ENCODE results near the gene MBTPS1. TPM values are rescaled to one million over a fixed set of nuclear protein-coding genes. Genes with fewer than 3 reads are reported as not detected.

MBTPS1 gene
- total RNA-seq, 2 experiments from 2014 or later, result 37.5 to 37.6 TPM

- no peaks in the 10 kb centered on the region for H3K27me3 Mint-ChIP-seq
- intact Hi-C loops (cut with micrococcal nuclease), result loop anchor here (1.0 to 2.0 kb wide), 3 partner anchors 56 to 103 kb away; partner anchors contain the start of gene TAF1C
- peaks cover 39% of the 10 kb centered on the region for H3K4me1 Mint-ChIP-seq (ENCODE audit: low read depth)
- H3K27ac Mint-ChIP-seq, result no peak overlapping the region
- H3K9me3 Mint-ChIP-seq, result no peaks in the 10 kb centered on the region
- peak; percentile 79 for DNase-seq
- CTCF ChIA-PET, result interaction anchor here (0.6 to 8.6 kb wide), 22 partner anchors 8 to 103 kb away, joined by 3 to 124 read pairs (median 6); partner anchors contain the start of genes MBTPS1, SLC38A8 and TAF1C
- no peak overlapping the region for H3K4me3 Mint-ChIP-seq
- H3K36me3 Mint-ChIP-seq, result peaks cover 49% of the 10 kb centered on the region
- POLR2A ChIA-PET, result interaction anchor here (1.1 to 1.3 kb wide), 2 partner anchors 82 to 91 kb away, joined by 3 to 4 read pairs; no protein-coding TSS in a partner anchor
Measured at GRCh38 chr16:84084570-84085270, 32.0 kb downstream of the MBTPS1 start.

DNA sequence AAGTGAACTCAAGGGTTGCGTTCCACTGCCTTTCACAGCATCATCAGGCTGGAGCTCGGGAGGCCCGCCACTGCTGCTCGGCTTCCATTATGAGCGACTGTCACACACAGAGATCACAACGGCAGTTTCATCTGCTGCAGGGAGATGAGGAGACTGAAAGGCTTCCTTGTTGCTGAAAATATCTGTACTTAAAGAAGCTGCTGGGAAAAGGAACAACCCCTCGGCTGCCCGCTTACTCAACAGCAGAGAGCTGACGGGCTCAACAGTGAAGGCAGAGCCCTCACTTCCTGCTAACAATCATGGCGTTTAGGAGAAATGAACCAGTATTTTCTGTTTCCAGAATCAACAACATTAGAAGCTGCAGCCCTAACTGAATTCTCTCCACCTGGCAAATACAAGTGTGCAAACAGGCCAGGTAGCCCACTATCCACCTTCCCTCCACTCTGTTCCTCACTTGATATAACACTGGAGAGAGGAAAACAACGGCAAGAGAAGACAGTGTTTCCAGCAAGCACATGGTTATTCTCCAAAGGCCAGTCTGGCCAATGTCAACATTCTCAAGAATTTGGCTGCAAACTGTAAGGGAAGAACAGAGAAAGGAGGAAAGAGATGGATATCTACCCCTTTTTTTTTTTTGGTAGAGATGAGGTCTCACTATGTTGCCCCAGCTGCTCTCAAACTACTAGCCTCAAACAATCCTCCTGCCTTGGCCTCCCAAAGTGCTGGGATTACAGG is 33.7 kb downstream of the MBTPS1 start:
- ChIA-PET POLR2A (no interaction called here), CTCF (interaction anchor here (0.6 to 8.6 kb wide), 7 partner anchors 13 to 172 kb away, joined by 3 to 124 read pairs (median 4); partner anchors contain the start of gene TAF1C)
- no peak for DNase-seq
- Mint-ChIP-seq H3K36me3 (peaks cover 43% of the 10 kb centered on the region), H3K4me1 (ENCODE audit: low read depth) (peaks cover 23% of the 10 kb centered on the region), H3K27me3 (no peaks in the 10 kb centered on the region), H3K4me3 (no peak overlapping the region), H3K9me3 (no peaks in the 10 kb centered on the region), H3K27ac (no peak overlapping the region)
- intact Hi-C loops (cut with micrococcal nuclease), result no loop called here

DNA sequence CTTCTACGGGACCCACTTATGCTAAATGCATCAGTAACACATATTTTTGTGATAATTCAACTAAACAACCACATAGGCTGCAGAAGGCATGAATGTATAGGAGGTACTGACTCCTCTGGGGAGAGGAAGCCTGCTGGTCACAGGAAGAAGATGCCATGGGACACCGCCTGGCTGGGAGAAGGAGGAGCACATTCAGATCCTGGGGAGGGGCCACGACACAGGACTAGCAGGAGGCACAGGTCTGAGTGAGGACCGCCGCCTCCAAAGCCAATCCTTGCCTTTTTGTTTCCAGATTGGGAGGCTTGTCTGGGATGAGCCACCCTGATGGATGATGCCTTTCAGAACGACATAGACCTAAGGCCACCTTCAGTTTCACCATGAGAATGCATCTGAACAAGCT is 34.6 kb downstream of the MBTPS1 start:
- ChIA-PET POLR2A (no interaction called here), CTCF (interaction anchor here (0.6 to 8.6 kb wide), 3 partner anchors 94 to 171 kb away, joined by 3 to 124 read pairs (median 103); partner anchors contain the start of gene TAF1C)
- peaks cover 16% of the 10 kb centered on the region for H3K4me1 Mint-ChIP-seq (ENCODE audit: low read depth)
- no peaks in the 10 kb centered on the region for H3K9me3 Mint-ChIP-seq
- intact Hi-C loops (cut with micrococcal nuclease), result no loop called here
- no peak overlapping the region for H3K27ac Mint-ChIP-seq
- H3K27me3 Mint-ChIP-seq, result no peaks in the 10 kb centered on the region
- no peak overlapping the region for H3K4me3 Mint-ChIP-seq
- H3K36me3 Mint-ChIP-seq, result peaks cover 43% of the 10 kb centered on the region
- no peak for DNase-seq

- Mint-ChIP-seq H3K4me1 (ENCODE audit: low read depth) (peaks cover 13% of the 10 kb centered on the region), H3K9me3 (no peaks in the 10 kb centered on the region), H3K36me3 (peaks cover 39% of the 10 kb centered on the region), H3K4me3 (no peak overlapping the region), H3K27me3 (no peaks in the 10 kb centered on the region), H3K27ac (no peak overlapping the region)
- POLR2A ChIA-PET, result no interaction called here
- CTCF ChIA-PET, result interaction anchor here (1.0 to 1.1 kb wide), 2 partner anchors 94 to 96 kb away, joined by 3 to 4 read pairs; no protein-coding TSS in a partner anchor
- DNase-seq, result no peak
- intact Hi-C loops (cut with micrococcal nuclease), result no loop called here
Measured at GRCh38 chr16:84081446-84081989, 35.2 kb downstream of the MBTPS1 start.

DNA sequence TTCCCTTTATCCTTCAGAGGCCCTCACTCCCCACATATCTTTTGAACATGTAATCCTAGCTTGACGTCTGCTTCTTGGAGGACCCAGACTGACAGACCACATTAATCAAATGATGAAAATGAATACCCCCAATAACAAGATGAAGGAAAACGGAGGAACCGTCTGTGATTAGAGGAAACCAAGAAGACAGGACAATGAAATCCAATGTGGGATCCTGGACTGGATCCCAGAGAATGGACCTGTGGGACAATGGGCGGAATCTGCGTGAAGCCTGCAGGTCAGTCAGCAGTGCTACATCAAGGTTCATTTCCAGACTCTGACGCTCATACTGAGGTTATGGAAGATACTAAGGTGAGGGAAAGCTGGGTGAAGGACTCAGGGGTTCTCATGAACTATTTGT is 35.9 kb downstream of the MBTPS1 start:
- Mint-ChIP-seq H3K9me3 (no peaks in the 10 kb centered on the region), H3K27ac (no peak overlapping the region)
- intact Hi-C loops (cut with micrococcal nuclease), result no loop called here

GRCh38 chr16:84080378-84080777 is 36.4 kb downstream of the MBTPS1 start:
- DNase-seq, result no peak
- H3K36me3 Mint-ChIP-seq, result peaks cover 37% of the 10 kb centered on the region
- peaks cover 7% of the 10 kb centered on the region for H3K4me1 Mint-ChIP-seq (ENCODE audit: low read depth)
- no peaks in the 10 kb centered on the region for H3K27me3 Mint-ChIP-seq
- H3K4me3 Mint-ChIP-seq, result no peak overlapping the region
- POLR2A ChIA-PET, result no interaction called here
- no peak overlapping the region for H3K27ac Mint-ChIP-seq
- CTCF ChIA-PET, result interaction anchor here (1.0 kb wide), 1 partner anchor 107 kb away, joined by 3 read pairs; no protein-coding TSS in a partner anchor
- no peaks in the 10 kb centered on the region for H3K9me3 Mint-ChIP-seq
- intact Hi-C loops (cut with micrococcal nuclease), result no loop called here

More for the DNA sequence above, 35.9 kb downstream of the MBTPS1 start:
- H3K36me3 Mint-ChIP-seq, result peaks cover 34% of the 10 kb centered on the region
- peaks cover 8% of the 10 kb centered on the region for H3K4me1 Mint-ChIP-seq (ENCODE audit: low read depth)
- H3K27me3 Mint-ChIP-seq, result no peaks in the 10 kb centered on the region
- CTCF ChIA-PET, result interaction anchor here (1.0 to 1.1 kb wide), 3 partner anchors 94 to 107 kb away, joined by 3 to 4 read pairs (median 3); no protein-coding TSS in a partner anchor
- no peak overlapping the region for H3K4me3 Mint-ChIP-seq
- no peak for DNase-seq
- POLR2A ChIA-PET, result no interaction called here

GRCh38 chr16:84079664-84080063 is 37.1 kb downstream of the MBTPS1 start:
- intact Hi-C loops (cut with micrococcal nuclease), result no loop called here
- peaks cover 41% of the 10 kb centered on the region for H3K36me3 Mint-ChIP-seq

GRCh38 chr16:84075376-84075775 is 41.4 kb downstream of the MBTPS1 start:
- no peaks in the 10 kb centered on the region for H3K4me1 Mint-ChIP-seq (ENCODE audit: low read depth)
- no peak for DNase-seq
- CTCF ChIA-PET, result interaction anchor here (0.8 to 1.4 kb wide), 5 partner anchors 9 to 13 kb away, joined by 3 to 6 read pairs (median 3); no protein-coding TSS in a partner anchor
- peaks cover 33% of the 10 kb centered on the region for H3K36me3 Mint-ChIP-seq
- H3K27ac Mint-ChIP-seq, result no peak overlapping the region
- H3K9me3 Mint-ChIP-seq, result no peaks in the 10 kb centered on the region
- no peaks in the 10 kb centered on the region for H3K27me3 Mint-ChIP-seq
- H3K4me3 Mint-ChIP-seq, result no peak overlapping the region
- POLR2A ChIA-PET, result no interaction called here
- intact Hi-C loops (cut with micrococcal nuclease), result no loop called here

More at GRCh38 chr16:84079664-84080063, 37.1 kb downstream of the MBTPS1 start:
- no peaks in the 10 kb centered on the region for H3K9me3 Mint-ChIP-seq
- no peak overlapping the region for H3K27ac Mint-ChIP-seq
- ChIA-PET CTCF (interaction anchor here (1.0 kb wide), 1 partner anchor 108 kb away, joined by 3 read pairs; no protein-coding TSS in a partner anchor), POLR2A (no interaction called here)
- no peak for DNase-seq
- H3K4me3 Mint-ChIP-seq, result no peak overlapping the region
- H3K27me3 Mint-ChIP-seq, result no peaks in the 10 kb centered on the region
- H3K4me1 Mint-ChIP-seq (ENCODE audit: low read depth), result peaks cover under 1% of the 10 kb centered on the region

DNA sequence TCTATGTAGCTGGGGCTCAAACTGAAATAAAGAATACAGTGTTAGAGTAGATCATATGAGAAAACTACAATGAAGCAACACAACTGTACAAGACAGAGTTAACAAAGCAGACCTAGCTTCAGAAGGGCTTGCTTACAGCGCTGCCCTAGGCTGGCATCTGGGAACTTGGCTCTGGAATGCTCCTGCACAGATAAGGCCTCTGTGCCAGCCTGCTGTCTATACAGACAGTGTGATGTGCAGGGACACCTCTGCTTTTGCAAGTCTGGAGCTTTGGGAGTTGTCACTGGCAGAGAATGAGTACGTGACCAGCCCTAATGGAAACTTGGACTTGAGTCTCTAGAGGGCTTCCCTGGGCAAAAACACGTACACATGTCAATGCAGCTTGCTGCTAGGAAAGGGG is 42.0 kb downstream of the MBTPS1 start:
- intact Hi-C loops (cut with micrococcal nuclease), result no loop called here
- POLR2A ChIA-PET, result no interaction called here

GRCh38 chr16:84072014-84072413 is 44.7 kb downstream of the MBTPS1 start:
- ChIA-PET POLR2A (no interaction called here), CTCF (interaction anchor here (5.0 kb wide), 1 partner anchor 13 kb away, joined by 22 read pairs; no protein-coding TSS in a partner anchor)
- H3K36me3 Mint-ChIP-seq, result peaks cover 45% of the 10 kb centered on the region
- no peaks in the 10 kb centered on the region for H3K27me3 Mint-ChIP-seq
- H3K4me3 Mint-ChIP-seq, result no peak overlapping the region
- H3K9me3 Mint-ChIP-seq, result no peaks in the 10 kb centered on the region
- DNase-seq, result no peak
- H3K27ac Mint-ChIP-seq, result no peak overlapping the region
- no peaks in the 10 kb centered on the region for H3K4me1 Mint-ChIP-seq (ENCODE audit: low read depth)
- intact Hi-C loops (cut with micrococcal nuclease), result no loop called here

More for the DNA sequence above, 42.0 kb downstream of the MBTPS1 start:
- no peak overlapping the region for H3K27ac Mint-ChIP-seq
- H3K4me1 Mint-ChIP-seq (ENCODE audit: low read depth), result no peaks in the 10 kb centered on the region
- peaks cover 31% of the 10 kb centered on the region for H3K36me3 Mint-ChIP-seq
- DNase-seq, result no peak
- H3K27me3 Mint-ChIP-seq, result no peaks in the 10 kb centered on the region
- H3K9me3 Mint-ChIP-seq, result no peaks in the 10 kb centered on the region
- H3K4me3 Mint-ChIP-seq, result no peak overlapping the region
- CTCF ChIA-PET, result interaction anchor here (0.8 to 1.4 kb wide), 5 partner anchors 9 to 13 kb away, joined by 3 to 6 read pairs (median 3); no protein-coding TSS in a partner anchor

GRCh38 chr16:84071121-84071520 is 45.6 kb downstream of the MBTPS1 start:
- no peak for DNase-seq
- H3K4me3 Mint-ChIP-seq, result no peak overlapping the region
- intact Hi-C loops (cut with micrococcal nuclease), result no loop called here
- no peaks in the 10 kb centered on the region for H3K9me3 Mint-ChIP-seq
- no peaks in the 10 kb centered on the region for H3K27me3 Mint-ChIP-seq
- no peaks in the 10 kb centered on the region for H3K4me1 Mint-ChIP-seq (ENCODE audit: low read depth)
- POLR2A ChIA-PET, result no interaction called here
- CTCF ChIA-PET, result interaction anchor here (5.0 kb wide), 1 partner anchor 14 kb away, joined by 22 read pairs; no protein-coding TSS in a partner anchor
- peaks cover 48% of the 10 kb centered on the region for H3K36me3 Mint-ChIP-seq
- H3K27ac Mint-ChIP-seq, result no peak overlapping the region

DNA sequence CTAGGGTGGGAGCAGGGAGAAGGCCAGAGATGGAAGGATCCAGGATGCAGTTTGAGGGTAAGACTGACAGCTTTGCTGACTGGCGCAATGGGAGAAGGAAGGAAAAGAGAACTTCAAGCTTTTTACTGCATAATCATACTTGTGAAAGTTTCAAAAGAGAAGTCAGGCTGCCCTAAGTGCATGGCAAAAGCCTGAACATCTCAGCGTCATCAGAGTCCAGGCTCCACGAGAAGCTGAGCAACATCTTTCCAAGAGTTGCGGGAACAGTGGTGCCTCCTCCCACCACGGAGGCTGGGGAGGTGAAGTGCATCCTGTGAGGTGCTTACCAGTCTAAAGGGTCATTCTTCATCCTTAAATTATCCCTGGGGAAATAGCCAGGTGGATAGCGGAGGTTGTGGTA is 47.2 kb downstream of the MBTPS1 start:
- Mint-ChIP-seq H3K4me1 (ENCODE audit: low read depth) (no peaks in the 10 kb centered on the region), H3K27me3 (no peaks in the 10 kb centered on the region), H3K36me3 (peaks cover 44% of the 10 kb centered on the region), H3K9me3 (no peaks in the 10 kb centered on the region), H3K4me3 (no peak overlapping the region), H3K27ac (no peak overlapping the region)
- ChIA-PET CTCF (interaction anchor here (0.9 to 5.0 kb wide), 6 partner anchors 14 to 117 kb away, joined by 3 to 22 read pairs (median 4); partner anchors contain the start of gene TAF1C), POLR2A (no interaction called here)
- DNase-seq, result no peak
- intact Hi-C loops (cut with micrococcal nuclease), result no loop called here
